Inferior parietal cortex (tissue), 1 donor: ENCODE measurements around the gene ZSCAN32.

Experiments used
- DNase-seq: peaks from one replicate; pipeline ENCODE4 v3.0.0-alpha.2; 2016; ENCODE audit errors: extremely low spot score

The ZSCAN32 gene

GRCh38 chr16:3400779-3401688, at the start of gene ZSCAN32, which contains the start of gene ZNF174:
TSS of gene ZSCAN32 (minus strand) at chr16:3401004. CDS start at chr16:3397557, 3,447 bp downstream.
TSS of gene ZNF174 (plus strand) at chr16:3401215. CDS start at chr16:3402005, 790 bp downstream.
- peak; percentile 99 for DNase-seq

- DNase-seq: peak; percentile 13
Observed at GRCh38 chr16:3444032-3444388, 43.2 kb upstream of the ZSCAN32 start.

- peak; percentile 84 for DNase-seq
Observed at GRCh38 chr16:3443108-3444031, 42.6 kb upstream of the ZSCAN32 start, which contains the start of the genes NAA60 and ZNF597. TSS of gene NAA60 (plus strand) at chr16:3443680. CDS start at chr16:3476228, 32,548 bp downstream. TSS of gene ZNF597 (minus strand) at chr16:3443504. CDS start at chr16:3443153, 351 bp downstream.

GRCh38 chr16:3439637-3440036, 38.8 kb upstream of the ZSCAN32 start:
- no peak for DNase-seq

- DNase-seq: no peak
Observed at GRCh38 chr16:3434373-3434772, 33.6 kb upstream of the ZSCAN32 start.

- DNase-seq: peak; percentile 19
Observed at GRCh38 chr16:3431779-3432219, 31.0 kb upstream of the ZSCAN32 start.

GRCh38 chr16:3413730-3414379, 13.1 kb upstream of the ZSCAN32 start:
- no peak for DNase-seq

GRCh38 chr16:3408561-3409197, 7.9 kb upstream of the ZSCAN32 start:
- no peak for DNase-seq

GRCh38 chr16:3401719-3402397, 1.1 kb upstream of the ZSCAN32 start:
- no peak for DNase-seq

GRCh38 chr16:3400446-3400778, 392 bp downstream of the ZSCAN32 start:
- DNase-seq: no peak

GRCh38 chr16:3389663-3390338, 11.0 kb downstream of the ZSCAN32 start:
- no peak for DNase-seq

GRCh38 chr16:3388325-3388724, 12.5 kb downstream of the ZSCAN32 start:
- no peak for DNase-seq

- no peak for DNase-seq
Observed at GRCh38 chr16:3383045-3383448, 17.8 kb downstream of the ZSCAN32 start.

- no peak for DNase-seq
Observed at GRCh38 chr16:3377917-3378316, 22.9 kb downstream of the ZSCAN32 start.

- no peak for DNase-seq
Observed at GRCh38 chr16:3375680-3376079, 25.1 kb downstream of the ZSCAN32 start.

- DNase-seq: no peak
Observed at GRCh38 chr16:3369073-3369472, 31.7 kb downstream of the ZSCAN32 start.

- DNase-seq: peak; percentile 90
Observed at GRCh38 chr16:3364774-3365427, 35.9 kb downstream of the ZSCAN32 start.

- DNase-seq: no peak
Observed at GRCh38 chr16:3363793-3364192, 37.0 kb downstream of the ZSCAN32 start.

- DNase-seq: no peak
Observed at GRCh38 chr16:3362931-3363330, 37.9 kb downstream of the ZSCAN32 start.
